ENCODE data around the gene PALM3. TPM values are rescaled to one million over a fixed set of nuclear protein-coding genes. Genes with fewer than 3 reads are reported as not detected.

PALM3 gene
- total RNA-seq, 1 experiment from 2014 or later = 3.3 TPM

DNA sequence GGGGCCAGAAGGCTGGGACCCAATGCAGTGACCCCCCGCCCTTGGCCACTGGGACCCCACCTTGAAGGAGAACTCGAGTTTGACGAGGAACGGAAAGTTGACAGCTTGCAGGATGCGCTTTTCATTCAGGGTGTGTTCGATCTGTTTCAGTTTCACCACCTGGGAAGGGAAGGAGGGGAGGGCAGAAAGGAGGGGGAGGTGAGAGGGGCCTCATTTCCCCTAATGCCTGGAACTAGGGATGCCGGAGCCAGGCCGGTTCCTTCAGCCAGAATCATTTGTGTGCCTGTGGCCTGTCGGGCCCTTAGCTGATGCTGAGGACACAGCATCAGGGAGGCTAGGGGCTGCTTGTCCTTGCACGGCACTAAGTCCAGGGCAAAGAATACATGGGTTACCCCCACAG lies 40.9 kb upstream of the PALM3 start:
- DNase-seq (ENCODE audit: low read depth, low spot score) (no peak), ATAC-seq (no peak)
- no peak overlapping the region for H3K9ac ChIP-seq (ENCODE audit: low read length)
- ChIA-PET RAD21 (ENCODE audit: low non-redundant PET in 1 of 2, low total read pairs in 2 of 2, uncharacterized antibody in 2 of 2, unreplicated experiment in 2 of 2) (no interaction called here), CTCF (no interaction called here), POLR2A (no interaction called here)
- H3K4me3 ChIP-seq (replicated peaks in 1 of 2; ENCODE audit: low read depth in 1 of 2, low read length in 2 of 2) = no peak overlapping the region
- H4K20me1 ChIP-seq (ENCODE audit: insufficient read depth) = no peaks in the 10 kb centered on the region
- H3K9me2 ChIP-seq (ENCODE audit: insufficient read depth) = no peaks in the 10 kb centered on the region
- no TSS peak for BruUV-seq (replicated peaks)
- H3K4me2 ChIP-seq (ENCODE audit: low read length) = no peak overlapping the region
- intact Hi-C loops (cut with micrococcal nuclease) = no loop called here
- H3K9me3 ChIP-seq (ENCODE audit: control insufficient read depth in 1 of 2, insufficient read depth in 1 of 2, low read depth in 1 of 2, low read length in 2 of 2) = no peaks in the 10 kb centered on the region
- no peaks in the 10 kb centered on the region for H3K79me2 ChIP-seq (ENCODE audit: insufficient read depth, low read length)
- 0 out of 4 replicates have a peak, but pooled peaks cover 0 to 4% of the 10 kb centered on the region in 2 experiments for H3K4me1 ChIP-seq (ENCODE audit: control insufficient read depth in 1 of 2, insufficient read depth in 2 of 2, low read length in 2 of 2)
- H3K27me3 ChIP-seq (ENCODE audit: insufficient read depth, low read length) = no peaks in the 10 kb centered on the region
- H3K27ac ChIP-seq (ENCODE audit: low read depth, low read length) = no peak overlapping the region
- H2AFZ ChIP-seq (ENCODE audit: low read depth, low read length, poor library complexity, severe bottlenecking) = no peak overlapping the region
- no peak for TF ChIP-seq SRF (IDR thresholded peaks at IDR 0.05; ENCODE audit: low read depth)
- no peak for TF ChIP-seq SIN3A (IDR thresholded peaks at IDR 0.05; ENCODE audit: low read depth)
- no peak for TF ChIP-seq CBX3 (IDR thresholded peaks at IDR 0.05; ENCODE audit: low read depth)
- TF ChIP-seq CEBPB (IDR thresholded peaks at IDR 0.05; ENCODE audit: low read depth) = no peak
- no peak for TF ChIP-seq ZNF274 (IDR thresholded peaks at IDR 0.05; ENCODE audit: low read depth, low read length)
- no peak for TF ChIP-seq TCF7L2 (IDR thresholded peaks at IDR 0.05; ENCODE audit: borderline replicate concordance, extremely low read depth, insufficient read depth, insufficient read length)
- no peak for TF ChIP-seq EZH2 (IDR thresholded peaks at IDR 0.05)
- no peak for TF ChIP-seq POLR2A (IDR thresholded peaks at IDR 0.05; ENCODE audit: borderline replicate concordance, extremely low read depth, insufficient read depth, insufficient read length)
- TF ChIP-seq, protein P1, sequence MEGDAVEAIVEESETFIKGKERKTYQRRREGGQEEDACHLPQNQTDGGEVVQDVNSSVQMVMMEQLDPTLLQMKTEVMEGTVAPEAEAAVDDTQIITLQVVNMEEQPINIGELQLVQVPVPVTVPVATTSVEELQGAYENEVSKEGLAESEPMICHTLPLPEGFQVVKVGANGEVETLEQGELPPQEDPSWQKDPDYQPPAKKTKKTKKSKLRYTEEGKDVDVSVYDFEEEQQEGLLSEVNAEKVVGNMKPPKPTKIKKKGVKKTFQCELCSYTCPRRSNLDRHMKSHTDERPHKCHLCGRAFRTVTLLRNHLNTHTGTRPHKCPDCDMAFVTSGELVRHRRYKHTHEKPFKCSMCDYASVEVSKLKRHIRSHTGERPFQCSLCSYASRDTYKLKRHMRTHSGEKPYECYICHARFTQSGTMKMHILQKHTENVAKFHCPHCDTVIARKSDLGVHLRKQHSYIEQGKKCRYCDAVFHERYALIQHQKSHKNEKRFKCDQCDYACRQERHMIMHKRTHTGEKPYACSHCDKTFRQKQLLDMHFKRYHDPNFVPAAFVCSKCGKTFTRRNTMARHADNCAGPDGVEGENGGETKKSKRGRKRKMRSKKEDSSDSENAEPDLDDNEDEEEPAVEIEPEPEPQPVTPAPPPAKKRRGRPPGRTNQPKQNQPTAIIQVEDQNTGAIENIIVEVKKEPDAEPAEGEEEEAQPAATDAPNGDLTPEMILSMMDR (IDR thresholded peaks at IDR 0.05 in 2 of 3, conservative IDR thresholded peaks at IDR 0.05 in 1 of 3; ENCODE audit: borderline replicate concordance in 1 of 3, insufficient read depth in 1 of 3, low read depth in 2 of 3, low read length in 2 of 3) = no peak
- no peak for TF ChIP-seq POLR2AphosphoS5 (IDR thresholded peaks at IDR 0.05; ENCODE audit: low read depth, low read length)
- no peak for TF ChIP-seq JUND (IDR thresholded peaks at IDR 0.05)
- TF ChIP-seq, protein P2, sequence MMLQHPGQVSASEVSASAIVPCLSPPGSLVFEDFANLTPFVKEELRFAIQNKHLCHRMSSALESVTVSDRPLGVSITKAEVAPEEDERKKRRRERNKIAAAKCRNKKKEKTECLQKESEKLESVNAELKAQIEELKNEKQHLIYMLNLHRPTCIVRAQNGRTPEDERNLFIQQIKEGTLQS (IDR thresholded peaks at IDR 0.05) = no peak
- TF ChIP-seq, protein P3, sequence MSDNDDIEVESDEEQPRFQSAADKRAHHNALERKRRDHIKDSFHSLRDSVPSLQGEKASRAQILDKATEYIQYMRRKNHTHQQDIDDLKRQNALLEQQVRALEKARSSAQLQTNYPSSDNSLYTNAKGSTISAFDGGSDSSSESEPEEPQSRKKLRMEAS (IDR thresholded peaks at IDR 0.05) = no peak
- no peak for TF ChIP-seq SP1 (IDR thresholded peaks at IDR 0.05; ENCODE audit: low read depth)
- TF ChIP-seq FOSL1 (IDR thresholded peaks at IDR 0.05; ENCODE audit: low read depth) = no peak
- TF ChIP-seq EGR1 (IDR thresholded peaks at IDR 0.05; ENCODE audit: low read depth) = no peak
- no peak for TF ChIP-seq ZFX (IDR thresholded peaks at IDR 0.05)
- TF ChIP-seq, protein P4, sequence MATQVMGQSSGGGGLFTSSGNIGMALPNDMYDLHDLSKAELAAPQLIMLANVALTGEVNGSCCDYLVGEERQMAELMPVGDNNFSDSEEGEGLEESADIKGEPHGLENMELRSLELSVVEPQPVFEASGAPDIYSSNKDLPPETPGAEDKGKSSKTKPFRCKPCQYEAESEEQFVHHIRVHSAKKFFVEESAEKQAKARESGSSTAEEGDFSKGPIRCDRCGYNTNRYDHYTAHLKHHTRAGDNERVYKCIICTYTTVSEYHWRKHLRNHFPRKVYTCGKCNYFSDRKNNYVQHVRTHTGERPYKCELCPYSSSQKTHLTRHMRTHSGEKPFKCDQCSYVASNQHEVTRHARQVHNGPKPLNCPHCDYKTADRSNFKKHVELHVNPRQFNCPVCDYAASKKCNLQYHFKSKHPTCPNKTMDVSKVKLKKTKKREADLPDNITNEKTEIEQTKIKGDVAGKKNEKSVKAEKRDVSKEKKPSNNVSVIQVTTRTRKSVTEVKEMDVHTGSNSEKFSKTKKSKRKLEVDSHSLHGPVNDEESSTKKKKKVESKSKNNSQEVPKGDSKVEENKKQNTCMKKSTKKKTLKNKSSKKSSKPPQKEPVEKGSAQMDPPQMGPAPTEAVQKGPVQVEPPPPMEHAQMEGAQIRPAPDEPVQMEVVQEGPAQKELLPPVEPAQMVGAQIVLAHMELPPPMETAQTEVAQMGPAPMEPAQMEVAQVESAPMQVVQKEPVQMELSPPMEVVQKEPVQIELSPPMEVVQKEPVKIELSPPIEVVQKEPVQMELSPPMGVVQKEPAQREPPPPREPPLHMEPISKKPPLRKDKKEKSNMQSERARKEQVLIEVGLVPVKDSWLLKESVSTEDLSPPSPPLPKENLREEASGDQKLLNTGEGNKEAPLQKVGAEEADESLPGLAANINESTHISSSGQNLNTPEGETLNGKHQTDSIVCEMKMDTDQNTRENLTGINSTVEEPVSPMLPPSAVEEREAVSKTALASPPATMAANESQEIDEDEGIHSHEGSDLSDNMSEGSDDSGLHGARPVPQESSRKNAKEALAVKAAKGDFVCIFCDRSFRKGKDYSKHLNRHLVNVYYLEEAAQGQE (IDR thresholded peaks at IDR 0.05; ENCODE audit: low read depth) = no peak
- TF ChIP-seq, protein P5, sequence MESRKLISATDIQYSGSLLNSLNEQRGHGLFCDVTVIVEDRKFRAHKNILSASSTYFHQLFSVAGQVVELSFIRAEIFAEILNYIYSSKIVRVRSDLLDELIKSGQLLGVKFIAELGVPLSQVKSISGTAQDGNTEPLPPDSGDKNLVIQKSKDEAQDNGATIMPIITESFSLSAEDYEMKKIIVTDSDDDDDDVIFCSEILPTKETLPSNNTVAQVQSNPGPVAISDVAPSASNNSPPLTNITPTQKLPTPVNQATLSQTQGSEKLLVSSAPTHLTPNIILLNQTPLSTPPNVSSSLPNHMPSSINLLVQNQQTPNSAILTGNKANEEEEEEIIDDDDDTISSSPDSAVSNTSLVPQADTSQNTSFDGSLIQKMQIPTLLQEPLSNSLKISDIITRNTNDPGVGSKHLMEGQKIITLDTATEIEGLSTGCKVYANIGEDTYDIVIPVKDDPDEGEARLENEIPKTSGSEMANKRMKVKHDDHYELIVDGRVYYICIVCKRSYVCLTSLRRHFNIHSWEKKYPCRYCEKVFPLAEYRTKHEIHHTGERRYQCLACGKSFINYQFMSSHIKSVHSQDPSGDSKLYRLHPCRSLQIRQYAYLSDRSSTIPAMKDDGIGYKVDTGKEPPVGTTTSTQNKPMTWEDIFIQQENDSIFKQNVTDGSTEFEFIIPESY (IDR thresholded peaks at IDR 0.05; ENCODE audit: extremely low read depth, insufficient replicate concordance, low read length) = no peak
- peaks cover 8 to 13% of the 10 kb centered on the region in 2 experiments for H3K36me3 ChIP-seq (ENCODE audit: control insufficient read depth in 1 of 2, insufficient read depth in 2 of 2, low read length in 2 of 2)

All from HCT116 (cell line).